WTC11 (cell line): ENCODE data around the gene ADCY2.

Experiments used
- ESRRA ChIP-seq: sonication (generic); formaldehyde crosslinking; IDR thresholded peaks from 2 replicates; pipeline ENCODE4 v1.8.1; 2022; ENCODE audit warnings: mild to moderate bottlenecking, missing genetic modification reagents, borderline replicate concordance
- HMGA2 ChIP-seq: fragments of 250-450 bp; sonication (Bioruptor Pico); IDR thresholded peaks from 2 replicates; pipeline ENCODE4 v1.4.0; 2021; ENCODE audit warnings: mild to moderate bottlenecking, moderate library complexity
- NFYB ChIP-seq: sonication (generic); formaldehyde crosslinking; conservative IDR thresholded peaks from 2 replicates; pipeline ENCODE4 v1.8.0; 2022; ENCODE audit warnings: low read depth, missing genetic modification reagents
- TEAD1 ChIP-seq: sonication (generic); formaldehyde crosslinking; IDR thresholded peaks from 2 replicates; pipeline ENCODE4 v1.8.0; 2022; ENCODE audit warnings: mild to moderate bottlenecking, missing genetic modification reagents
- ZNF416 ChIP-seq: fragments of 250-450 bp; sonication (Bioruptor Pico); IDR thresholded peaks from 2 replicates; pipeline ENCODE4 v1.9.0; 2021; ENCODE audit warnings: mild to moderate bottlenecking, inconsistent platforms
- TF ChIP-seq, protein P1 (sequence below): sonication (generic); formaldehyde crosslinking; IDR thresholded peaks from 2 replicates; pipeline ENCODE4 v1.8.1; 2022; ENCODE audit warnings: low read depth, missing genetic modification reagents, borderline replicate concordance
- TF ChIP-seq, protein P2 (sequence below): fragments of 200-600 bp; IDR thresholded peaks from 2 replicates; pipeline ENCODE4 v1.8.0; 2022; ENCODE audit warnings: antibody characterized with exemption
- TF ChIP-seq, protein P3 (sequence below): sonication (generic); formaldehyde crosslinking; IDR thresholded peaks from 2 replicates; pipeline ENCODE4 v1.8.0; 2022; ENCODE audit warnings: mild to moderate bottlenecking, missing genetic modification reagents
- TF ChIP-seq, protein P4 (sequence below): sonication (generic); formaldehyde crosslinking; IDR thresholded peaks from 2 replicates; pipeline ENCODE4 v1.8.1; 2023; ENCODE audit warnings: mild to moderate bottlenecking, moderate library complexity, missing genetic modification reagents

DNA sequence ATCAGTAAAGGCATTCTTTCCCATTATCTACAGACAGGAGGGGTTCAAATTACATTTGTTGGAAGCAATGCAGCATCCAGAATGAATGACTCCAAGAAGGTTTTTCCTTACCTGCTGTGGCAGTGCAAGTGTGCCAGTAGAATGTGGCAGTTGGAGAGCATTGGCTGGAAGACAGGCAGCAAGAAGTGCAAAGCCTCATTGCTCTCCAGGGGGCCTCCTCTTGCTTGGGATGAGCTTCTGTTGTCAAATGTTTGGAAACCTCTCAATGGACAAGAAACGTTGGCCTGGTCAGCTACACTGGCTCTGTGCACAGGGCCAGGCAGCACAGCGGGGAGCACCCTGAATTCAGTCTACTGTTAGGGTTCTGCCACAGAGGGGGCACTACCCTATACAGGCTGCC is 226.6 kb downstream of the ADCY2 start:
- TF ChIP-seq HMGA2 (no peak), ZNF416 (CRISPR knock-in tag) (no peak), ESRRA (CRISPR knock-in tag) (no peak), TEAD1 (CRISPR knock-in tag) (no peak), NFYB (CRISPR knock-in tag) (no peak)
- TF ChIP-seq, protein P1, sequence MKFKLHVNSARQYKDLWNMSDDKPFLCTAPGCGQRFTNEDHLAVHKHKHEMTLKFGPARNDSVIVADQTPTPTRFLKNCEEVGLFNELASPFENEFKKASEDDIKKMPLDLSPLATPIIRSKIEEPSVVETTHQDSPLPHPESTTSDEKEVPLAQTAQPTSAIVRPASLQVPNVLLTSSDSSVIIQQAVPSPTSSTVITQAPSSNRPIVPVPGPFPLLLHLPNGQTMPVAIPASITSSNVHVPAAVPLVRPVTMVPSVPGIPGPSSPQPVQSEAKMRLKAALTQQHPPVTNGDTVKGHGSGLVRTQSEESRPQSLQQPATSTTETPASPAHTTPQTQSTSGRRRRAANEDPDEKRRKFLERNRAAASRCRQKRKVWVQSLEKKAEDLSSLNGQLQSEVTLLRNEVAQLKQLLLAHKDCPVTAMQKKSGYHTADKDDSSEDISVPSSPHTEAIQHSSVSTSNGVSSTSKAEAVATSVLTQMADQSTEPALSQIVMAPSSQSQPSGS (CRISPR knock-in tag): no peak
- TF ChIP-seq, protein P2, sequence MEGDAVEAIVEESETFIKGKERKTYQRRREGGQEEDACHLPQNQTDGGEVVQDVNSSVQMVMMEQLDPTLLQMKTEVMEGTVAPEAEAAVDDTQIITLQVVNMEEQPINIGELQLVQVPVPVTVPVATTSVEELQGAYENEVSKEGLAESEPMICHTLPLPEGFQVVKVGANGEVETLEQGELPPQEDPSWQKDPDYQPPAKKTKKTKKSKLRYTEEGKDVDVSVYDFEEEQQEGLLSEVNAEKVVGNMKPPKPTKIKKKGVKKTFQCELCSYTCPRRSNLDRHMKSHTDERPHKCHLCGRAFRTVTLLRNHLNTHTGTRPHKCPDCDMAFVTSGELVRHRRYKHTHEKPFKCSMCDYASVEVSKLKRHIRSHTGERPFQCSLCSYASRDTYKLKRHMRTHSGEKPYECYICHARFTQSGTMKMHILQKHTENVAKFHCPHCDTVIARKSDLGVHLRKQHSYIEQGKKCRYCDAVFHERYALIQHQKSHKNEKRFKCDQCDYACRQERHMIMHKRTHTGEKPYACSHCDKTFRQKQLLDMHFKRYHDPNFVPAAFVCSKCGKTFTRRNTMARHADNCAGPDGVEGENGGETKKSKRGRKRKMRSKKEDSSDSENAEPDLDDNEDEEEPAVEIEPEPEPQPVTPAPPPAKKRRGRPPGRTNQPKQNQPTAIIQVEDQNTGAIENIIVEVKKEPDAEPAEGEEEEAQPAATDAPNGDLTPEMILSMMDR: no peak
- TF ChIP-seq, protein P3, sequence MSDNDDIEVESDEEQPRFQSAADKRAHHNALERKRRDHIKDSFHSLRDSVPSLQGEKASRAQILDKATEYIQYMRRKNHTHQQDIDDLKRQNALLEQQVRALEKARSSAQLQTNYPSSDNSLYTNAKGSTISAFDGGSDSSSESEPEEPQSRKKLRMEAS (CRISPR knock-in tag): no peak
- TF ChIP-seq, protein P4, sequence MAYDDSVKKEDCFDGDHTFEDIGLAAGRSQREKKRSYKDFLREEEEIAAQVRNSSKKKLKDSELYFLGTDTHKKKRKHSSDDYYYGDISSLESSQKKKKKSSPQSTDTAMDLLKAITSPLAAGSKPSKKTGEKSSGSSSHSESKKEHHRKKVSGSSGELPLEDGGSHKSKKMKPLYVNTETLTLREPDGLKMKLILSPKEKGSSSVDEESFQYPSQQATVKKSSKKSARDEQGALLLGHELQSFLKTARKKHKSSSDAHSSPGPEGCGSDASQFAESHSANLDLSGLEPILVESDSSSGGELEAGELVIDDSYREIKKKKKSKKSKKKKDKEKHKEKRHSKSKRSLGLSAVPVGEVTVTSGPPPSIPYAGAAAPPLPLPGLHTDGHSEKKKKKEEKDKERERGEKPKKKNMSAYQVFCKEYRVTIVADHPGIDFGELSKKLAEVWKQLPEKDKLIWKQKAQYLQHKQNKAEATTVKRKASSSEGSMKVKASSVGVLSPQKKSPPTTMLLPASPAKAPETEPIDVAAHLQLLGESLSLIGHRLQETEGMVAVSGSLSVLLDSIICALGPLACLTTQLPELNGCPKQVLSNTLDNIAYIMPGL (CRISPR knock-in tag): no peak
